ENCODE measurements around the gene UBE2D2.

DNA sequence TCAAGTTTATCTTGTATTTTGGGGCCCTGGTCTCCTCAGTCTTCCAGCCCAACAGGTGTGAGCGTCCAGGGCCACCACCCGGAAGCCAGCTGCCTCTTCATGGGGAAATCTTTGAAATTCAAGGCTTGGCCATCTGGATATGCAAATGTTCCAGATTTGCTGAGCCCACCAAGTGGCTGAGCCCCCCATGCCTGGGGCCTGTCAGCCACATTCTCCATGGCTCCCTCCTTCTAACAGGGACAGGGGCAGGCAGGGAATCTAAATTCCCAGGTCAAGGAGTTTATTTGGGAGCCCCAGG lies 72.8 kb downstream of the UBE2D2 start:
- TF ChIP-seq CTCF (IDR thresholded peaks at IDR 0.05 in 4 of 5, conservative IDR thresholded peaks at IDR 0.05 in 1 of 5) (no peak), POLR2A (IDR thresholded peaks at IDR 0.05) (no peak)

All from gastrocnemius medialis (tissue), 4 donors.